ENCODE results near the gene ZNF536.
"Not testable (repeated sequence)": the region's sequence is repeated elsewhere in the genome, so short reads cannot be mapped to it uniquely, and the experiment has no call there.

ZNF536 gene

GRCh38 chr19:30450100-30450499 lies 77.9 kb downstream of the ZNF536 start:
- DNase-seq, result peak; percentile 17

- DNase-seq, result no peak
Measured at GRCh38 chr19:30450835-30451321, 78.7 kb downstream of the ZNF536 start.

- DNase-seq, result no peak
Measured at GRCh38 chr19:30452931-30453330, 80.7 kb downstream of the ZNF536 start.

GRCh38 chr19:30453743-30454142 lies 81.6 kb downstream of the ZNF536 start:
- no peak for DNase-seq

- DNase-seq, result no peak
Measured at GRCh38 chr19:30455881-30456280, 83.7 kb downstream of the ZNF536 start.

GRCh38 chr19:30457484-30457883 lies 85.3 kb downstream of the ZNF536 start:
- no peak for DNase-seq

GRCh38 chr19:30459859-30460258 lies 87.7 kb downstream of the ZNF536 start:
- DNase-seq, result no peak

- DNase-seq, result no peak
Measured at GRCh38 chr19:30464162-30464561, 92.0 kb downstream of the ZNF536 start.

- not testable (repeated sequence) for DNase-seq
Measured at GRCh38 chr19:30466598-30466997, 94.4 kb downstream of the ZNF536 start.

- no peak for DNase-seq
Measured at GRCh38 chr19:30467239-30467638, 95.1 kb downstream of the ZNF536 start.

GRCh38 chr19:30469774-30470173 lies 97.6 kb downstream of the ZNF536 start:
- DNase-seq, result no peak

GRCh38 chr19:30471441-30471840 lies 99.3 kb downstream of the ZNF536 start:
- no peak for DNase-seq

GRCh38 chr19:30473334-30473867 lies 101.2 kb downstream of the ZNF536 start:
- no peak for DNase-seq

- DNase-seq, result no peak
Measured at GRCh38 chr19:30476997-30477396, 104.8 kb downstream of the ZNF536 start.

GRCh38 chr19:30479231-30479630 lies 107.0 kb downstream of the ZNF536 start:
- no peak for DNase-seq

GRCh38 chr19:30480097-30480496 lies 107.9 kb downstream of the ZNF536 start:
- no peak for DNase-seq

- no peak for DNase-seq
Measured at GRCh38 chr19:30481063-30481462, 108.9 kb downstream of the ZNF536 start.

- no peak for DNase-seq
Measured at GRCh38 chr19:30481823-30482222, 109.6 kb downstream of the ZNF536 start.

- DNase-seq, result no peak
Measured at GRCh38 chr19:30482956-30483355, 110.8 kb downstream of the ZNF536 start.

- not testable (repeated sequence) for DNase-seq
Measured at GRCh38 chr19:30486250-30486649, 114.1 kb downstream of the ZNF536 start.

- no peak for DNase-seq
Measured at GRCh38 chr19:30487178-30487577, 115.0 kb downstream of the ZNF536 start.

- DNase-seq, result no peak
Measured at GRCh38 chr19:30488191-30488590, 116.0 kb downstream of the ZNF536 start.

- DNase-seq, result no peak
Measured at GRCh38 chr19:30490760-30491159, 118.6 kb downstream of the ZNF536 start.

GRCh38 chr19:30492586-30493270 lies 120.5 kb downstream of the ZNF536 start:
- no peak for DNase-seq

GRCh38 chr19:30497034-30497433 lies 124.8 kb downstream of the ZNF536 start:
- no peak for DNase-seq
